ENCODE data around the gene TFAP2E.

DNA sequence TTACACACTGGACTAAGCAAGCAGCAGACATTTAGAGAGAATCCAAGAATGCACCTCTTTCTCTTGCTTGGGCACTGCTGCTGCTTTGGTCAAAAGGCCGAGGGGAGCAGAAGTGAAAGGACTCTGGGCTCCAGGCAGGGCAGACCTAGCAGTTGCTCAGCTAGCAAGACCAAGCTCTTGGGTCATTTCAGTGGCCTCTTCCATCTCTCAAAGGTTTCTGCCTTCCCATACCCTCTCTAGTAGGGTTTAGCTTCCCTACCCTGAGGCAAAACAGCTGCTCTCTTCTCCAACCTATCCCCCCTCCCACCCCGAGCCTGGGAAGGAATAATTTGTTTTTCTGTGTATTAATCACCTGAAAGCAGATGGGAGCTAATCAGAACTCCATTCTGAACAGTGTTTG, 25.8 kb downstream of the TFAP2E start:
- TF ChIP-seq, protein P1, sequence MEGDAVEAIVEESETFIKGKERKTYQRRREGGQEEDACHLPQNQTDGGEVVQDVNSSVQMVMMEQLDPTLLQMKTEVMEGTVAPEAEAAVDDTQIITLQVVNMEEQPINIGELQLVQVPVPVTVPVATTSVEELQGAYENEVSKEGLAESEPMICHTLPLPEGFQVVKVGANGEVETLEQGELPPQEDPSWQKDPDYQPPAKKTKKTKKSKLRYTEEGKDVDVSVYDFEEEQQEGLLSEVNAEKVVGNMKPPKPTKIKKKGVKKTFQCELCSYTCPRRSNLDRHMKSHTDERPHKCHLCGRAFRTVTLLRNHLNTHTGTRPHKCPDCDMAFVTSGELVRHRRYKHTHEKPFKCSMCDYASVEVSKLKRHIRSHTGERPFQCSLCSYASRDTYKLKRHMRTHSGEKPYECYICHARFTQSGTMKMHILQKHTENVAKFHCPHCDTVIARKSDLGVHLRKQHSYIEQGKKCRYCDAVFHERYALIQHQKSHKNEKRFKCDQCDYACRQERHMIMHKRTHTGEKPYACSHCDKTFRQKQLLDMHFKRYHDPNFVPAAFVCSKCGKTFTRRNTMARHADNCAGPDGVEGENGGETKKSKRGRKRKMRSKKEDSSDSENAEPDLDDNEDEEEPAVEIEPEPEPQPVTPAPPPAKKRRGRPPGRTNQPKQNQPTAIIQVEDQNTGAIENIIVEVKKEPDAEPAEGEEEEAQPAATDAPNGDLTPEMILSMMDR (conservative IDR thresholded peaks at IDR 0.05; ENCODE audit: low read depth, low read length) = no peak
- no peak for TF ChIP-seq EZH2phosphoT487 (IDR thresholded peaks at IDR 0.05; ENCODE audit: borderline replicate concordance, low read length)

Measured in PC-3 (cell line).